NCI-H187 (cell line): Measurements from ENCODE around the gene GSG1.

Source experiments
- DNase-seq, 2 experiments: peaks; one replicate each; lab custom pipeline; 2025; lab: John Stamatoyannopoulos, UW

GSG1 gene

GRCh38 chr12:13103391-13104033 is at the start of gene GSG1:
Gene GSG1, minus strand, starts transcription at chr12:13103667. Its CDS starts 155 bp downstream, at chr12:13103512.
- DNase-seq, result no peak

- no peak for DNase-seq
Observed at GRCh38 chr12:13153180-13153579, 49.7 kb upstream of the GSG1 start.

DNA sequence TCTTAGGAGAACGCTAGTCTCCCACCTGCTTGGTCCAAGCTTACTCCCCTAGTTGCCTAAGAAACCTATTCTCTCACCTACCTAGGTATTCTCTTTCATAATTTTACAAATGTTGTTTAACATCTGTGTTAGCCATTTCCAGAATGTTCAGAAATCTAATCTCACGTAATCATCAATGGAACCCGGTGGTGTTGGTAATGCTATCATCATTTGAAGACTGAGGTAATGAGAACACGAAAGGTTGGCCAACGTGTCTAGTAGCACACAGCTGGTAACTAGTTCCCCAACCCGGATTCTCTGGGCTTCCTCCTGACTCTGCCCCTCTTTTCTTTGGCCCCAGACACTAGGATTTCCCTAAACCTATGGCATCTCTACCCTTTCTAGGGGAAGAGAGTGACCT is 49.3 kb upstream of the GSG1 start:
- no peak for DNase-seq

- no peak for DNase-seq
Observed at GRCh38 chr12:13152281-13152680, 48.8 kb upstream of the GSG1 start.

- no peak for DNase-seq
Observed at GRCh38 chr12:13149411-13149810, 45.9 kb upstream of the GSG1 start.

- DNase-seq, result no peak
Observed at GRCh38 chr12:13148485-13148847, 45.0 kb upstream of the GSG1 start.

DNA sequence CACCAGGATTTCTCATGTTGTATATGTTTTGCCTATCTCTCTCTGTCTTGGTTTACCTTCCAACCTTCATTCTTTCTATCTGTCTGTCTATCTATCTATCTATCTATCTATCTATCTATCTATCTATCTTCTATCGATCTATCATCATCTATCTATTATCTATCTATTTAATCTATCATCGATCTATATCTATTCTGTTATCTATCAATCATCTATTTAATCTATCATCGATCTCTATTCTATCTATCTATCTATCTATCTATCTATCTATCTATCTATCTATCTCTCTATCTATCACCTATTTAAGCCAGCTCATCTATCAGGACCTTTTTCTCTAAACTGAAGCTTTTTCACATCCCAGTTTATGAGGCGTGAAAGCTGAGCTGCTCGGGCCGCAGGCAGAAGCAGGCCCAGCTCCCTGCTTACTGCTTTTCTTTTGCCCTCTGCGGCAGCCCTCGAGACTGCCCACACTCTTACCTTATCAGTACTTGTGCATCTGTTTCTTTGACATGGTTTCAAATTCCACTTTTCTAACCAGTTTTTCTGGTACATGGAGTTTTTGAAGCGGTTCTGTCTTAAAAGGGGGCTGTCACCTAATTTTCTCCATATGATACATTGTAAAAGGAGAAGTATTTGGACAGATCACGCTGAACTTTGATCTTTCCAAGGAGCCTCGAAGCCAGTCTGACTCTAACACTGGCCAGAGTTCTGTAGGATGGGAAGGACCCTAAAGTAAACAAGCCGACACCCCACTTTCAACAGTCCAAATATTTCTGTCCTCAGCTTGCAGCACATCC is 44.4 kb upstream of the GSG1 start:
- no peak for DNase-seq

- DNase-seq, result no peak
Observed at GRCh38 chr12:13146336-13146938, 43.0 kb upstream of the GSG1 start.

- no peak for DNase-seq
Observed at GRCh38 chr12:13144266-13144828, 40.9 kb upstream of the GSG1 start.

DNA sequence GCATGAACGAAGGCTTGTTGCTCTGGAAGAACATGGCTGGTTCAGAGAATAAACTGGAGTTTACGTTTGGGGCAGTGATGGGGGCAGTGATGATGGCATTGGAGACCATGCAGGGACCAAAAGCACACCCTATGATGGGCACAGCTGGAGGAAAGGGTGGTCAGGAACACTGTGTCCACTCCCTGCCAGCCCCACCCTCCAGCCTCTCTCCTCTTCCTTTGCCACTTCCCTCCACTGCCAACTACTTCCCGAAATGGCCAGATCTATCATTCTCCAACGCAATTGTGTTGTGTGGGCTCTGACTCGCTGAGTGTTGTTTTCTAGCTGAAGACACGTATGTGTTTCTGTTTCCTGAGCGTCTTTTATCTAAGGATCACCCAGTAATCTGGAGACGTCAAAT is 39.3 kb upstream of the GSG1 start:
- DNase-seq, result no peak

- DNase-seq, result no peak
Observed at GRCh38 chr12:13141686-13142085, 38.2 kb upstream of the GSG1 start.

DNA sequence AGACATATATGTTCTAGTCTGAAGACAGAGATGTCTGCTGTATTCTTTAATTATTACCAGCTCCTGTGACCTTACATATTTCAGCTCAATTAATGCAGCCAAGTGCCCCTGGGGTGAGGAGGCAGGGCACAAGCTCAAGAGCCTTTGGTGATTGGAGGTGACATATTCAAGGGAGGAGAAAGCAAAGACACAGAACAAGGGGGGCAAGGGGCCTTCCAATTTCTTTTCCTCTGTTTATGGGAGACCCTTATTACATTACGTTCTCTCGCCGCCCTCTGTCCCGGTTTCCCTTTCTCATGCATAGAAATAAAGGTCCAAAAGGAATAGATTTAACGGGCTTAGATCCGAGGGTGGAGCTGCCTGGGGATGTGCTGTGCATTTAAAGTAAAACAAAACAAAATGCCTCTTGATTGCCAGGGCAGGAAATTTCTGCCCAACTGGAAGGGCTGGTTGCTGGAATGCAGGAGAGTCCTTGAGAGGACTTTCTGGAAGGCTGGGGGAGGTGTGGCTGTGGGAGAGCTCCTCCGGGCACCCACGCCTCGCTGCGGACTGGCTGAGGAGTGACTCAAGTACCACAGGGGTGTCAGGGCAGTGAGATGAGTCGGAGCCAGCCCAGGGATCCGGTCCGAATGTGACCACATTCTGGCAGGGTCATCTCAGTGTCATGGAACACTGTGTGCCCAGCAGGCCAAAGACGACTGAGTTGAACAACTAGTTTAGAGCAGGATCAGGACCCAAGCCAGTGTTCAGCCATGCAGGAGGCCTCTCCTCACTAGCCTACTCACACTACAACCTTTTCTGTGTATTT is 32.1 kb upstream of the GSG1 start:
- DNase-seq, result no peak

DNA sequence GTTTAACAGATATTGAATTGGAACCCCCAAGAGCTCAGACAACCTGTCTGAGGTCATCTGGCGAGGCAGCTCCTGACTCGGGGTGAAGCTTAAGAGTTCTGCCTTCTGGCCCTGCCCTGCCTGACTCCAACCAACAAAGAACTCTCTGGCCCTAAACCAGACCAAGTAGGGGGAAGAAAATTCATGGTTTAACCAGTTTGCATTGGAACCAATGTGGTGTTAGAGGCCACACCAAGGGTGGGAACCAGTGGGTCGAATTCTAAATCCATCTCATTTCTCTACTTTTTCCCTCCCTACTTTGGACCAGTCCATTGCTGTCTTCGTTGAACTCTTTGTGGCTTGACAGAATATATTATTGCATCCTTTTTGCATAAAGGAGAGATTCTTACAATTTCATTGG is 30.4 kb upstream of the GSG1 start:
- no peak for DNase-seq

- DNase-seq, result no peak
Observed at GRCh38 chr12:13130981-13131380, 27.5 kb upstream of the GSG1 start.

DNA sequence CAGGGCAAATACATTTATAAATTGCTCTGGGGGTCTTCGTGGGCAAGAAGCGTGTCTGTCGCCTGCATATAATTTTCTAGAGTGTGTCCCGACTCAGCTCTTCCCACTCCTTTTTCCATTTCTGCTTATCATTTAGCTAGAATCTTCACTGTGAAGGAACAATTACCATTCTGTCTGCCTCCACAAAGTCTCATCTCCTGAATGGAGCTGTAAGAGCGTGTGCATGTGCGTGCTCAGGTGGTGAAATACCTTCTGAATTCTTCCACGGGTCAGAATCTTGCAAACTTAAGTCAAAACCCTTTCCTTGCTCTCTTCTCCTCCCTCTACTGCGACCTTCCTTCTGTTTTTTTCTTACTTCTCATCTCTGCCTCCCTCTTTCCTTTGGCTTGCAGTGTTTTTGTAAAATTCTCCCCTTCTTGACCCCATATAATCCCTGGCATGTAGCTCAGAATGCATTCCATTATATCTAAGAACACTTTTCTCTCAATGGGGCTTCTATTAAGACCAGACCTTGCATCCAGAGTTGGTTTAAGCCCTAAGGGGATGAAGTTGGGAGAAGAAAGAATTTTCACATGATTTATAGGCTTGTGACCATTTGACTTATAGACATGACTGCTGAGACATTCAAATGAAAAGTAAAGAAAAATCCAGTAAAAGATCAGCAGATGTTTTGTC is 25.0 kb upstream of the GSG1 start:
- DNase-seq, result no peak

GRCh38 chr12:13127444-13127843 is 24.0 kb upstream of the GSG1 start:
- no peak for DNase-seq

DNA sequence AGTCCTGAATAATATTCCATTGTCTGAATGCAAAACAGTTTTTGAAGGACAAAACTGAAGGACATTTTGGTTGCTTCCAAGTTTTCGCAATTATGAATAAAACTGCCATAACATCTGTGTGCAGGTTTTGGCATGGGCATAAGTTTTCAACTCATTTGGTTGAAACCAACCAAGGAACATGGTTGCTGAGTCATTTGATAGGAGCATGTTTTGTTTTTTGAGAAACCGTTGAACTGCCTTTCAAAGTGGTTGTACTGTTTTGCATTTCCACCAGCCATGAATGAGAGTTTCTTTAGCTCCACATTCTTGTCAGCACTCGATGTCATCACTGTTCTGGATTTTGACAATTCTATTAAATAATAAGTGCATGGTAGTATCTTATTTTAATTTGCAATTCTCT is 23.0 kb upstream of the GSG1 start:
- no peak for DNase-seq

- no peak for DNase-seq
Observed at GRCh38 chr12:13125996-13126395, 22.5 kb upstream of the GSG1 start.

GRCh38 chr12:13124656-13125505 is 21.4 kb upstream of the GSG1 start:
- DNase-seq, result no peak

DNA sequence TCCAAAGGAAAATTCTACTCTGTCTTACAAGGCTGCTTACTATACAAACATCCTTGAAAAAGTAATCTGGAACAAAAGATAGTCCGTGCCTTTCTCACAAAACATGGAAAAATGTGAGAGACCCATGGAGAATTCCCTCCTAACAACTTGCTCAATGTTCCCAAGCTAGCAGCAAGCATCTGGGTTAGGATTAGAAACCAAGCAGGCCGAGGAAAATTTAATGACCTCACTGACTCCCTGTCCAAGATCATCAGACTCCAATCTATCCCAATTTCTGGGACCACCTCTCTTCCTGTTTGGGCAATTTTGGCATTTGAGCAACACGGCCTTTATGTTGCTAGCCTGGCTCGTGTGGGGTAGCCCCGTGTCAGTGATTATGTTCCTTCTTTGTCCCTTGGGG is 18.1 kb upstream of the GSG1 start:
- no peak for DNase-seq

- no peak for DNase-seq
Observed at GRCh38 chr12:13120413-13120812, 16.9 kb upstream of the GSG1 start.
